Large intestine (tissue), 3 donors: ENCODE measurements around the gene ZDHHC23. TPM values are rescaled to one million over a fixed set of nuclear protein-coding genes. Genes with fewer than 3 reads are reported as not detected.

Experiments used
- DNase-seq, 2 donors: peaks; one replicate each; pipeline versions ENCODE4 v3.0.0 to v3.0.0-alpha.2; 2013
- H3K27ac ChIP-seq: one replicate; pipeline ENCODE4 v1.5.1; 2013; ENCODE audit warnings: low read length
- H3K27me3 ChIP-seq: 2 replicates; pipeline ENCODE4 v1.6.1; 2013; ENCODE audit warnings: low read length; ENCODE audit not compliant: control insufficient read depth, insufficient read depth
- H3K36me3 ChIP-seq: 2 replicates; pipeline ENCODE4 v1.6.1; 2013; ENCODE audit warnings: low read length; ENCODE audit not compliant: control insufficient read depth, insufficient read depth
- H3K4me1 ChIP-seq: one replicate; pipeline ENCODE4 v1.6.1; 2013; ENCODE audit warnings: low read length; ENCODE audit not compliant: control insufficient read depth, insufficient read depth
- H3K4me3 ChIP-seq: one replicate; pipeline ENCODE4 v1.5.1; 2013; ENCODE audit warnings: low read length
- H3K9me3 ChIP-seq: one replicate; pipeline ENCODE4 v1.6.1; 2013; ENCODE audit warnings: mild to moderate bottlenecking, low read depth, low read length, moderate library complexity; ENCODE audit not compliant: control insufficient read depth
- WGBS: methylation state at CpG from one replicate; pipeline ENCODE4 v1.1.5; 2013; ENCODE audit warnings: low lambda C conversion rate; ENCODE audit not compliant: insufficient coverage; 5-methylcytosine and 5-hydroxymethylcytosine counted together
- polyA plus RNA-seq: library from polyadenylated mRNA; unstranded; fragments of 120-200 nt; gene quantifications from one replicate; pipeline ENCODE4 v1.2.1, GENCODE V29; 2013

The ZDHHC23 gene
- polyA plus RNA-seq, 1 donor = 9.9 TPM

DNA sequence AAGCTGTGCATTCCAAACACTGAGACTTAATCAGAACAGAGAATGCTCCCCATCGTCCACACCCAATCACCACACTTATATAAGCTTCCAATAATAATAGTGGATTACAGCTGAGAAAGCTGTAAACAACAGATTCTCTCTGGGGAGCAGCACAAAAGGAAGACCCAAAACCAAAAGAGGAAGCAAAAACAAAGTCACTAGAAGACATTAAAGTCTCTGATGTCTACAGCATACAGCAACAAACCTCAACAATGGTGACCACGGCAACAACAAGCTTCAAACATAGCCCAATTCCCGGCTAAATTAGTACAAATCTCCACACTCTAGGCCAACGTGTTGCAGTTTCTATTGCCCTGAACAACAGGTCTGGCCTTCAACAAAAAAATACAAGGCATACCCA lies 37.7 kb downstream of the ZDHHC23 start:
- WGBS = no CpG with 5 or more reads among the region's 4 CpGs
- H3K27ac ChIP-seq = no peak overlapping the region
- H3K36me3 ChIP-seq = peaks cover 12% of the 10 kb centered on the region
- no peaks in the 10 kb centered on the region for H3K27me3 ChIP-seq
- no peak for DNase-seq
- no peak overlapping the region for H3K4me3 ChIP-seq
- peaks cover 3% of the 10 kb centered on the region for H3K9me3 ChIP-seq
- H3K4me1 ChIP-seq = no peaks in the 10 kb centered on the region

DNA sequence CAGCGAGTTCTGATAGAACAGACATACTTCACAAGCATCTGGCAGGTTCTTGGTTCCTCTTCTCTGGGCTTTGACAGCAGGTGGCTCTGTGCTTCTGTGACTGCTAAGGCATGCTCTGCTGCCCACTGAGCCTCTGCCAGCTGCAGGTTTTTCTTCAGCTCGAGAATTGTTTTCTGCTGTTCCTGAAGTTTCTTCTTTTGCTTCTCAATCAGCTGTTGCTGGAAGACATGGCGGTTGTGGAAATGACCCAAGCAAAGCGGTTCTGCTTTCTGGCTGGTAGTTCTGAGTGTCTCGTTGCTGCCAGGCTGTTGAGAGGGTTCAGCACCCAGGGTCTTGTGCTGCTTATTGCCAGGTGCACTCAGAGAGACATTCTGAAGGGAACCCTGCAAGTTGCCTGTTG lies 57.7 kb downstream of the ZDHHC23 start:
- no peak overlapping the region for H3K27ac ChIP-seq
- H3K27me3 ChIP-seq = no peaks in the 10 kb centered on the region
- DNase-seq = no peak
- peaks cover 10% of the 10 kb centered on the region for H3K9me3 ChIP-seq
- H3K4me1 ChIP-seq = no peaks in the 10 kb centered on the region
- H3K36me3 ChIP-seq = peaks cover 19% of the 10 kb centered on the region
- no peak overlapping the region for H3K4me3 ChIP-seq
- no CpG with 5 or more reads among the region's 5 CpGs for WGBS

DNA sequence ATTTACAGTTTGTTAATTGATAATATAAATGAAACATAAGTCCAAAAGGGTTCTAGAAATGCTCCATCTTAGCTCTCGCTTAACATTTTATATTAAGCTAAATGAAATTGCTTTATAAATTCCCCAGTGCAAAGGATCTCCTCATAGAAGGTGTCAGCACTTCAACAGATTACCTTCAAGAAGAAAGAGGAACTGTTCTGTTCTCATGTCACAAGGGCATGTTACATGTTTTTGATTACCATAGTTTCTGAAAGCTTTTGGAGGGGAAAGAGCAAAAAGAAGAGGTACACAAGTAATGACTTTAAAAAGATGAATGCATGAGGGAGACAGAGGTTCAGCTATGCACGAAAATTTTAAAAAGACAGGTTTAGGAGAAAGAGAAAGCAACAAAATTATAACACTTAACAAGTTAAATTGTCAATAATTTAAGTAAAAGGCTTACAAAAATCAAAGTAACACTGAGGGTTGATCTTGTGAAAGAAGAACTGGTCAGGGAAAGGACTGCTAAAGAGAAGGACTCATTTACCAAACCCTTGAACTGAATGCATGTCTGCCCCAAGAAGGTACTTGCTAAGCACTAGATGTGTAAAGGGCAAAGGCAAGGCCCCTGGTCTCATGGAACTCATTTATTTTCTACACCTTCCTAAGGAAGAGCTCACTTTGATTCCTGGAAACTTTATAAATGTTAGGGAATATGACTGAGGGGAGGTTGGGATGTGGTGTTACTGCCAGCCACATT lies 63.4 kb downstream of the ZDHHC23 start:
- Histone ChIP-seq H3K4me3 (no peak overlapping the region), H3K27ac (no peak overlapping the region), H3K9me3 (peaks cover 1% of the 10 kb centered on the region), H3K27me3 (no peaks in the 10 kb centered on the region), H3K36me3 (peaks cover 3% of the 10 kb centered on the region), H3K4me1 (no peaks in the 10 kb centered on the region)
- DNase-seq = no peak
- WGBS = 100% methylated on average over 1 of the region's 2 CpGs

Other genes with a start within 250 kb of the ZDHHC23 start
- 85.5 TPM for gene NAA50, start 201.8 kb upstream of the ZDHHC23 start, polyA plus RNA-seq
- gene ATP6V1A, start 201.0 kb upstream of the ZDHHC23 start, polyA plus RNA-seq = 46.3 TPM
- gene GRAMD1C, start 109.2 kb upstream of the ZDHHC23 start, polyA plus RNA-seq = 14.4 TPM
- 9.2 TPM for gene CCDC191, start 108.5 kb downstream of the ZDHHC23 start, polyA plus RNA-seq
- gene QTRT2, start 108.7 kb downstream of the ZDHHC23 start, polyA plus RNA-seq = 24.7 TPM
- gene DRD3, start 231.0 kb downstream of the ZDHHC23 start, polyA plus RNA-seq = not detected